ENCODE results near the gene NUBP2. TPM values are rescaled to one million over a fixed set of nuclear protein-coding genes. Genes with fewer than 3 reads are reported as not detected.
A peak's percentile ranks its signal among the peaks of the same experiment; 100 is the strongest.

The NUBP2 gene
- total RNA-seq, 1 experiment from 2014 or later, result 215 TPM

- peak; percentile 56 for DNase-seq (ENCODE audit: low spot score)
Measured at GRCh38 chr16:1781758-1782407, 877 bp upstream of the NUBP2 start.

DNA sequence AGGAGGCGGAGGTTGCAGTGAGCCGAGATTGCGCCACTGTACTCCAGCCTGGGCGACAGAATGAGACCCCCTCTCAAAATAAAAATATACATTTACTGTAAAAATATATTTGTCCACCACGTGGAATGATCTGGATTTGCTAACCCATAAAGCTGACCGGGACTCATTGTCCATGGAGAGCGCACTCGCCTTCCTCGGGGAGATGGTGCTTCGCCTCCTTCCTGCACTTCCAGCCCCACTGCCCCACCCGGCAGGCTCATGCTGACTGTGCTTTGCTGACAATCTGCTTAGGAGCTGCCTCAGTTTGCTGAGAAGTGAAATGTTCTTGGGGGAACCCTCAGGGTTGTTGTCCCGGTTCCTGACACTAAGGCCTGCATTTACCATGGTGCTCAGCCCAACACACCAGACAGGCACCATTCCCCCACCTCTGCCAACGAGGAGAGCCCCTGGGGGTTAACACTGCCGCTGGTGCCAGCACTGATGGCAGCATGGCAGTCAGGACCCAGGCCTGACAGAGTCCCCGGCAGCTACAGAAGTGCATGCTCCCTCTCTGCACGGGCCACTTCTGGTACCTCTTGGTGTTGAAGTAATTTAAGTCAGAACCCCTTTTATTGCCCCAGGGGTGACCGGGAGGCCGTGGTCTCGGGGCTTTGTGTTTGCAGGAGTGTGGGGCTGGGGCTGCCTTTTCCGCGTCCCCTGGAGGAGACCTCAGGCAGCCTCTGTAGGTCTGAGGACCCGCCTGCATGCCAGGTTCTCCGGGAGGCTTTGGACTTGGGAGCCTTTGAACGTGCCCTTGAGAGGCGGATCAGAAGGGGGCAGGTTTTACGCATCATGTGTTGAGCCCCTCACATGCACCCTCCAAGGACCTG, 2.5 kb downstream of the NUBP2 start:
- no peak for DNase-seq (ENCODE audit: low spot score)

GRCh38 chr16:1785846-1786170, 3.0 kb downstream of the NUBP2 start:
- DNase-seq (ENCODE audit: low spot score), result no peak

GRCh38 chr16:1786242-1787055, 3.7 kb downstream of the NUBP2 start:
- DNase-seq (ENCODE audit: low spot score), result no peak

DNA sequence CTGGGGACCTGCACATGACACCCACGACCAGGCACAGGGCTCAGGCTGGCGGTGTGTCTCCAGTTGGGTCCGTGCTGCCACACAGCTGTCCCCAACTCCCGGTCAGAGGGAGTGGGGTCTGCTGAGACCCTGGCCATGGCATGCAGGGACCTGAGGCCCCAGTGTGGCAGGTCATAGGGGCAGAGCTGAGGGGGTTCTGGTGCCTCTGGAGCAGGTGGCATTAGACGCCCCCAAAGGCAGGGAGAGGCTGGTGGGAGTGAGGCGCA, 4.2 kb downstream of the NUBP2 start:
- DNase-seq (ENCODE audit: low spot score), result no peak

DNA sequence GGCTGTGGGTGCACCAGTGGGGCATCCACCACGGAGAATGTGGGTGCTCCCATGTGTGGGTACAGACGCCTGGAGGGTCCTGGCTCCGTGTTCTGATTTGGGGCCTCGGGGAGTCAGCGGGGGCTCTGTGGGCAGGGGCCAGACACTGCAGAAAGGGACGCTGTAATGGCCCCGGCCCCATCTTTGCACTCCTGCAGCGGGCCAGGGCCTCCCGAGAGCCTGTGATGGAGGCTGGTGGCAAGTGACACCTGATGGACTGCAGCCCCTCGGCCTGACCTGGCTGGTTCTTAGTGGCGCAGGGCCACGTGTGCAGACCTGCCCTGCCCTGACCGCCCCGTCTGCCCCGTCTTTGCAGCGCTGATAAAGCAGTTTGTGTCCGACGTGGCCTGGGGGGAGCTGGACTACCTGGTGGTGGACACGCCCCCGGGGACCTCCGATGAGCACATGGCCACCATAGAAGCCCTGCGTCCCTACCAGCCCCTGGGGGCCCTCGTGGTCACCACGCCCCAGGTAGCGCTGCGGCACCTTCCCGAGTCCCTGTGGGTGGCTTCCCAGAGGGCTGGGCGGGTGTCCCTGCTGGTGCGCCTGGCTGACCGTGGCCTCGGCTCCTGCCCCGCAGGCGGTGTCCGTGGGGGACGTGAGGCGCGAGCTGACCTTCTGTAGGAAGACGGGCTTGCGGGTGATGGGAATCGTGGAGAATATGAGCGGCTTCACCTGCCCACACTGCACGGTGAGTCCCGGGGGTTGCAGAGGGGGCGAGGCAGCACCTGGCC, 4.7 kb downstream of the NUBP2 start:
- DNase-seq (ENCODE audit: low spot score), result no peak

DNA sequence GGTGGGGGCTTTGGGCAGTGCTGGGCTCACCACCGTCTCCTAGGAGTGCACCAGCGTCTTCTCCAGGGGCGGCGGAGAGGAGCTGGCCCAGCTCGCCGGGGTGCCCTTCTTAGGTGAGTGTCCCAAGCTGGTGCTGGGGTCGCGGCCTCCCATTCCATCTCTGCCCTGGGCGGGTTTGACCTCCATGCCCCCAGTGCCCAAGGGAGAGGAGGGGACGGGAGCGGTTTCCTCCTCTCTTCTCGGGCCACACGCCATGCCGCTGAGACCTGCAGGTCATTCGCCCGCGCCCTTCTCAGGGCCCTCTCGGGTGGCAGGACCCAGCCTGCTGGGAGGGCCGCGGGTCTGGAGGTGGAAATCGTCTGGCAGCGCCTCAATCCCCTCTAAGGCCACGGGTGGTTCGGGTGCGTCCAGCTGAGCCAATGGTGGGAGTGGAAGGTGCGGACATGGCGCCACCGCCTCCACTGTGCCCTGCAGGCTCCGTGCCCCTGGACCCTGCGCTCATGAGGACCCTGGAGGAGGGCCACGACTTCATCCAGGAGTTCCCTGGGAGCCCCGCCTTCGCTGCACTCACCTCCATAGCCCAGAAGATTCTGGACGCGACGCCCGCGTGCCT, 5.4 kb downstream of the NUBP2 start:
- DNase-seq (ENCODE audit: low spot score), result no peak

- no peak for DNase-seq (ENCODE audit: low spot score)
Measured at GRCh38 chr16:1788708-1789100, 5.9 kb downstream of the NUBP2 start.

GRCh38 chr16:1789643-1790045, 6.9 kb downstream of the NUBP2 start:
- no peak for DNase-seq (ENCODE audit: low spot score)

- DNase-seq (ENCODE audit: low spot score), result no peak
Measured at GRCh38 chr16:1790261-1790610, 7.5 kb downstream of the NUBP2 start.

DNA sequence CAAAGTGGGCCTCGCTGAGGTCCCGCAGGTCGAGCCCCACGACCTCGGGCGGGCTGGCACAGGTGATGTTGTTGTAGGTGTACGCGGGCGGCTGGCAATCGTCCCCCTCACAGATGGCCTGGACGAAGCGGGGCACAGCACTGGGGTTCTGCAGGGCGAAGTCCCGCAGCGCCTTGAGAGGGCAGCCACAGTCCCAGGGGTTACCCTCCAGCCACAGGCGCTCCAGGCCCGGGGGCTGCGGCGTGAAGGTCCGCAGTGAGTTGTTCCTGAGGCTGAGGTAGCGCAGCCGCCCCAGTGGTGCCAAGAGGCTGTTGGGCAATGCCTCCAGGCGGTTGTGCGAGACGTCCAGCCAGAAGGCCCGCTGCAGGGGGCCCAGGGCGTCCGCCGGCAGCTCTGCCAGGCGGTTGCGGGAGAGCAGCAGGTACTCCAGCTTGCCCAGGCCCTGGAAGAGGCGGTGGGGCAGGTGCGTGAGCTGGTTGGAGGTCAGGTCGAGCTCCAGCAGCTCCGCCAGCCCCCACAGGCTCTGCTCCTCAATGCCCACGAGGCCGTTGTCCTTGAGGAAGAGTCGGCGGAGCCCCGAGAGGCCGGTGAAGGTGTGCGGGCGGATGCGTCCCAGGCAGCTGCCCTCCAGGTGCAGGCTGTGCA, 8.0 kb downstream of the NUBP2 start:
- DNase-seq (ENCODE audit: low spot score), result no peak

DNA sequence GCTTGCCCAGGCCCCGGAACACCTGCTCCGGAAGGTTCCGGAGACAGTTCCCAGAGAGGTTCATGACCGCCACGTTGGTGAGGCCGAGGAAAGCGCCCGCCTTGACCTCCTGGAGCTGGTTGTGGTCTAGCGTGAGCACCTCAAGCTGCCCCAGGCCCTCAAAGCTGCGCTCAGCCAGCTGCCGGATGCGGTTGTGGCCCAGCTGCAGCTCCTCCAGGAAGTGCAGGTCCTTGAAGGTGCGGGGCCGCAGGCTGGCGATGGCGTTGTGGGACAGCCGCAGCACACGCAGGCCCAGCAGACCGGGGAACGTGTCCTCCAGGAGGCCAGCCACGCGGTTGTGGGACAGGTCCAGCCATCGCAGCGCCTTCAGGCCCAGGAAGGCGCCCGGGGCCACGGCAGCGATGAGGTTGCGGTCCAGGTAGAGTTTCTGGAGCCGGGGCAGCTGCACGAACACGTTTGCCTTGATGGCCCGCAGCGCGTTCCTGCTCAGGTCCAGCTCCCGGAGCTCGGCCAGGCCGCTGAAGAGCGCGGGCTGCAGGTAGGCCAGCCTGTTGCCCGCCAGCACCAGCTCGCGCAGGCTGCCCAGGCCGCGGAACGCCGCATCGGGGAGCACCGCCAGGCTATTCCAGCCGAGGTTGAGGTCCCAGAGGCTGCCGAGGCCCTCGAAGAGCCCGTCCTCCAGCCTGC, 8.6 kb downstream of the NUBP2 start:
- DNase-seq (ENCODE audit: low spot score), result no peak

GRCh38 chr16:1791943-1792812, 9.4 kb downstream of the NUBP2 start:
- DNase-seq (ENCODE audit: low spot score), result no peak

DNA sequence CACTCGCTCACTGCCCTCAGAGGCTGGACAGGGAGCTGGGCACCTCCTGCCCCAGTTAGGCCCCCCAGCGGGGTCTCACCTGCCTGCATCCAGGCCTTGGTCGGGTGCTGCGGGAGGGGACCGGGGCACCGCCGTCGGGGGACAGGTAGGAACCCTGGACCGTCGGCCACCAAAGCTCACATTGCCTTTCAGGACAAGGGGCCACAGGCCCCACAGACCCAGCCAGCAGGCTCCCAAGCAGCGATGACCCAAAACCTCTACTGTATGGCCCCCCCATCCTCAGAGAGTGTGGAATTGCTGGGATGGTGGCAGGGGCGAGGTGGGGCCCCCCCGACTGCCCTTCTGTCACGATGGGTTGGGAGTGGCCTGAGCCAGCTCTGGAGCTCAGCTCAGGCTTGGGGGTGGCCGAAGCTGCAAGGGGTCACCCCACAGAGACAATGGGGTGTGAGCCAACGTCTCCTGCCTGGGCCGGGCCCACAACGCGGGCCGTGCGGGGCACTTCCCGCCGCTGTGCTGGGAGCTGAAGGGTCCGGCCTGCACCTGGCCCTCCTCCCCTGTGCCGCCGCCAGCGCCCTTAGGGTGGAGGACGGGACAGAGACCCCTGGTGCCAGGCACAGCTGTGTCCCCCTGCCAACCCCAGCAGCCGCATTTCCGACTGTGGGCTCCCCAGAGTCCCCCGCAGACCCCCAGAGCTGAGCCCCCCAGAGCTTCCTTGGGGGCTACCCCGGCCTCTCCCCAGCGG, 10.2 kb downstream of the NUBP2 start:
- no peak for DNase-seq (ENCODE audit: low spot score)

DNA sequence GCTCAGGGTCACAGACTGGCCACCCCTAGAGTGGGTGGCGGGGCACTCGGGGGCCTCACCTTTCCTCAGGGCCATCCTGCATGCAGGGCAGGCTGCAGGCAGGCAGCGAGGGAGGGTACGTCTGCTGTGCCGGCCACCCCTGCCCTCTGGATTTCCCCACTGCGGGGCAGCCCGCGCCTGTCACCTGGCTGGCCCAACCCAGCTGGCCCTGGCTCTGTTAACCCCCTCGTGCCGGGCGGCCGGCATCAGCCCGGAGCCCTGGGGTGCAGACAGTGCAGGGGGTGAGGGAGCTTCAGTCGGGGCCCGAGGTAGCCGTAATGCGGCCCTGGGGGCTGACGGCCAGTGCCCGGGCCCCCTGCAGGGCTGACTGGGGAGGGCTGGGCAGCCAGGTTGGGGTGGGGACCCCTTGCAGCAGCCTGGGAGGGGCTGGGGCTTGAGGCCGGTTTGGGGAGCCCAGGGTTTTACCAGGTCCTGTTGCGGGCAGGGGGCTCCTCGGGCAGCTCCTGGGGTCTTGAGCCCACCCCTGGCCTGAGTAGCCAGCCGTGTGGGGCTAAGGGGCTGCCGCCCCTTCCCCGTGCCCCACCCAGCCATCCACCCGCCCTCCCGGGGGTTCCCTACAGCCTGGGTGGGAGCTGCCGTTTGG, 10.9 kb downstream of the NUBP2 start, which contains the start of gene IGFALS:
IGFALS (minus strand) TSS at position 128 of the 643 bp plus-strand sequence; CDS start at position 75, 53 bp downstream.
- DNase-seq (ENCODE audit: low spot score), result no peak

DNA sequence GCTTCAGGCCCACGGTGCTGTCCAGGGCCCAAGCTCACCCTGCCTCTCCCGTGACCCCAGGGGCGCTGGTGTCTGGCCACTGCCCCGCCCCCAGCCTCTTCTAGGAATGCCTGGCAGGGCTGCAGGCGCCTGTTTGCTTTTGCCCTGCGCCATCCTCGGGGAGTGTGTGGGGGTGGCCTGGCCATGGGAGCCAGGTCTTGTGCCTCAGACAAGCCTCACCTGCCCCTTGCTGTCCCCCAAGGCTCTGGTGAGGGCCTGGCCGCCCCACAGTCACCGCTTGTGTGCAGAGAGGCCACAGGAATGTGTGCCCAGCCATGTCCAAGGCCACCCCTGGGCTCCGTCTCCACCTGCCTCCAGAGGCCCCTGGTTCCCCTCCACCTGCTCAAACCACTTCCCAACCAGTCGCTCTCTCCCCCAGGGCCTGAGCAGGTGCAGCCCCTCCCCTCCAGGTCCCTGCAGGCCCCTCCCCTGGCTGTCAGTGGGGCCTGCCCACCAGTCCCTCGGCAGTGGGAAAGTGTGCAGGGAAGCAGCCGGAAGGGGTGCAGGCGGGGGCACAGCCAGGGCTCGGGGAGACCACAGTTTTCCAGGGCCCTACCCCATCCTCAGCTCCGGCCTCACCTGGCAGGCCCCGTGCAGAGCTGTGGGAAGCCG, 11.6 kb downstream of the NUBP2 start:
- DNase-seq (ENCODE audit: low spot score), result no peak

GRCh38 chr16:1794908-1795666, 12.3 kb downstream of the NUBP2 start:
- DNase-seq (ENCODE audit: low spot score), result no peak

Data from HT-29 (cell line).